ENCODE data around the gene SLC12A6. TPM values are rescaled to one million over a fixed set of nuclear protein-coding genes. Genes with fewer than 3 reads are reported as not detected.

Gene SLC12A6
- total and polyA plus RNA-seq, 2 of the 13 experiments (the other 11 are each of a cell fraction or from before 2014, with no cell fraction given), result 15.2 to 30.1 TPM

GRCh38 chr15:34366271-34367065 is 28.9 kb upstream of the SLC12A6 start (continued):
- TF ChIP-seq ZBTB2 (CRISPR knock-in tag; IDR thresholded peaks at IDR 0.05; ENCODE audit: low read depth) (no peak), ZNF75D (CRISPR knock-in tag; IDR thresholded peaks at IDR 0.05; ENCODE audit: borderline replicate concordance) (no peak), NKX3-1 (CRISPR knock-in tag; IDR thresholded peaks at IDR 0.05) (no peak), ZNF564 (CRISPR knock-in tag; IDR thresholded peaks at IDR 0.05) (no peak), REXO4 (CRISPR knock-in tag; IDR thresholded peaks at IDR 0.05; ENCODE audit: borderline replicate concordance) (no peak), MXD4 (CRISPR knock-in tag; IDR thresholded peaks at IDR 0.05) (0 out of 2 replicates have a peak, but pooled peaks have one; percentile 64), TFDP1 (CRISPR knock-in tag; IDR thresholded peaks at IDR 0.05; ENCODE audit: borderline replicate concordance) (peak; percentile 31; the same call in 1 of the 2 replicates), ZNF790 (CRISPR knock-in tag; IDR thresholded peaks at IDR 0.05; ENCODE audit: borderline replicate concordance) (no peak), KLF6 (CRISPR knock-in tag; IDR thresholded peaks at IDR 0.05) (no peak), GPBP1L1 (CRISPR knock-in tag; IDR thresholded peaks at IDR 0.05) (no peak), KDM6A (CRISPR knock-in tag; IDR thresholded peaks at IDR 0.05; ENCODE audit: low read depth) (no peak), ZNF580 (CRISPR knock-in tag; IDR thresholded peaks at IDR 0.05; ENCODE audit: borderline replicate concordance, low read depth) (no peak), ELF1 (CRISPR knock-in tag; IDR thresholded peaks at IDR 0.05) (peak; percentile 75), HES4 (CRISPR knock-in tag; IDR thresholded peaks at IDR 0.05; ENCODE audit: borderline replicate concordance) (no peak), ZMYM3 (CRISPR knock-in tag; IDR thresholded peaks at IDR 0.05) (no peak), ARNTL (CRISPR knock-in tag; IDR thresholded peaks at IDR 0.05) (no peak), ISX (CRISPR knock-in tag; conservative IDR thresholded peaks at IDR 0.05) (no peak), ZNF333 (CRISPR knock-in tag; IDR thresholded peaks at IDR 0.05; ENCODE audit: borderline replicate concordance) (no peak), ARNT (IDR thresholded peaks at IDR 0.05) (no peak), DBP (CRISPR knock-in tag; IDR thresholded peaks at IDR 0.05; ENCODE audit: not compliant biosample characterization) (no peak), ZNF674 (CRISPR knock-in tag; IDR thresholded peaks at IDR 0.05; ENCODE audit: low read depth) (no peak), MTA3 (CRISPR knock-in tag; IDR thresholded peaks at IDR 0.05) (no peak), ZBTB8A (CRISPR knock-in tag; IDR thresholded peaks at IDR 0.05; ENCODE audit: borderline replicate concordance, low read depth) (no peak), ZNF567 (CRISPR knock-in tag; IDR thresholded peaks at IDR 0.05; ENCODE audit: borderline replicate concordance) (no peak), ZNF546 (CRISPR knock-in tag; conservative IDR thresholded peaks at IDR 0.05) (0 out of 2 replicates have a peak, but pooled peaks have one; percentile 44)

Data from HepG2 (cell line).